PC-3 (cell line): ENCODE data around the gene SIRPB2. TPM values are rescaled to one million over a fixed set of nuclear protein-coding genes. Genes with fewer than 3 reads are reported as not detected.

Experiments used
- ATAC-seq: fragments of 200-7000 bp; cut with Tn5 transposase; 2 replicates; pipeline ENCODE4 v1.9.1; 2020; ENCODE audit warnings: mild to moderate bottlenecking, moderate library complexity
- BruUV-seq: library from RNA; stranded (reverse); fragments of 400-500 nt; replicated peaks from 2 replicates; lab custom pipeline; 2021; lab: Mats Ljungman, UMichigan
- CTCF ChIA-PET: fragments of 300-600 bp; sonication (Branson Sonifier 250); formaldehyde crosslinking; loops from one replicate; lab custom pipeline; 2022; ENCODE audit warnings: antibody characterized with exemption; lab: Charles Lee
- POLR2A ChIA-PET: fragments of 300-600 bp; sonication (Branson Sonifier 250); formaldehyde crosslinking; loops from one replicate; lab custom pipeline; 2022; ENCODE audit warnings: antibody characterized with exemption; ENCODE audit not compliant: unreplicated experiment; lab: Charles Lee
- DNase-seq: peaks from one replicate; pipeline ENCODE4 v3.0.0-alpha.2; 2015
- H2AFZ ChIP-seq: fragments of 300-600 bp; sonication (generic); 2 replicates; pipeline ENCODE4 v1.6.0; 2016; ENCODE audit warnings: antibody characterized with exemption, low read length
- H3F3A ChIP-seq: fragments of 300-600 bp; sonication (generic); one replicate; pipeline ENCODE4 v1.6.0; 2017; ENCODE audit warnings: antibody characterized with exemption, low read length, control low read depth, mild to moderate bottlenecking; ENCODE audit not compliant: unreplicated experiment
- H3K27ac ChIP-seq: fragments of 300-600 bp; sonication (generic); 2 replicates; pipeline ENCODE4 v1.5.1; 2016; ENCODE audit warnings: mild to moderate bottlenecking, low read length
- H3K27me3 ChIP-seq: fragments of 300-600 bp; sonication (generic); 2 replicates; pipeline ENCODE4 v1.6.1; 2016; ENCODE audit warnings: low read length, mixed read lengths
- H3K36me3 ChIP-seq: fragments of 300-600 bp; sonication (generic); 2 replicates; pipeline ENCODE4 v1.6.1; 2016; ENCODE audit warnings: low read depth, mixed run types, low read length, mixed read lengths
- H3K4me1 ChIP-seq: fragments of 300-600 bp; sonication (generic); 2 replicates; pipeline ENCODE4 v1.5.1; 2016; ENCODE audit warnings: low read length; ENCODE audit not compliant: insufficient read depth
- H3K4me2 ChIP-seq: fragments of 300-600 bp; sonication (generic); 2 replicates; pipeline ENCODE4 v1.6.0; 2016; ENCODE audit warnings: low read length
- H3K4me3 ChIP-seq: fragments of 300-600 bp; sonication (generic); 2 replicates; pipeline ENCODE4 v1.5.1; 2016; ENCODE audit warnings: mild to moderate bottlenecking, low read length, mixed read lengths
- H3K79me2 ChIP-seq: fragments of 300-600 bp; sonication (generic); 2 replicates; pipeline ENCODE4 v1.6.1; 2017; ENCODE audit warnings: low read length, mixed read lengths
- H3K9ac ChIP-seq: fragments of 300-600 bp; sonication (generic); 2 replicates; pipeline ENCODE4 v1.6.0; 2016; ENCODE audit warnings: mild to moderate bottlenecking, low read length
- H3K9me2 ChIP-seq: fragments of 300-600 bp; sonication (generic); replicated peaks from 2 replicates; pipeline ENCODE4 v1.6.1; 2016; ENCODE audit warnings: mixed run types, low read length, mixed read lengths
- H3K9me3 ChIP-seq: fragments of 300-600 bp; sonication (generic); 2 replicates; pipeline ENCODE4 v1.6.1; 2016; ENCODE audit warnings: low read length, mixed read lengths
- H4K20me1 ChIP-seq: fragments of 300-600 bp; sonication (generic); 2 replicates; pipeline ENCODE4 v1.6.1; 2016; ENCODE audit warnings: low read length, mixed read lengths
- CTCF ChIP-seq: fragments of 300-600 bp; sonication (generic); conservative IDR thresholded peaks from 2 replicates; pipeline ENCODE4 v1.5.1; 2017; ENCODE audit warnings: antibody characterized with exemption, low read depth, mild to moderate bottlenecking, low read length
- EZH2 ChIP-seq: fragments of 300-600 bp; sonication (generic); IDR thresholded peaks from one replicate; pipeline ENCODE4 v1.6.1; 2017; ENCODE audit warnings: antibody characterized with exemption, mild to moderate bottlenecking, low read length; ENCODE audit not compliant: unreplicated experiment
- EZH2phosphoT487 ChIP-seq: fragments of 300-600 bp; sonication (generic); IDR thresholded peaks from 2 replicates; pipeline ENCODE4 v1.6.1; 2018; ENCODE audit warnings: mild to moderate bottlenecking, antibody characterized with exemption, low read length, borderline replicate concordance
- intact Hi-C: fragments of 100-400 bp; cut with micrococcal nuclease; formaldehyde crosslinking; loops from 2 replicates; pipeline ENCODE4 v1.9.0; 2023
- total RNA-seq: library from RNA; depleted of rRNA; stranded (reverse); fragments of >200 nt; gene quantifications from 2 replicates; pipeline ENCODE4 v1.2.3, GENCODE V29; 2014

The SIRPB2 gene
- total RNA-seq, 1 experiment from 2014 or later: 2.1 TPM

- H3K79me2 ChIP-seq: no peaks in the 10 kb centered on the region
- H2AFZ ChIP-seq: 0 out of 2 replicates have a peak overlapping the region, but pooled peaks have one; percentile 40
- intact Hi-C loops: no loop called here
- no peaks in the 10 kb centered on the region for H3K9me3 ChIP-seq
- TF ChIP-seq CTCF (no peak), EZH2phosphoT487 (no peak), EZH2 (no peak)
- BruUV-seq: TSS peak; percentile 87
- CTCF ChIA-PET: interaction anchor here (2.7 kb wide), 1 partner anchor 26 kb away, joined by 17 read pairs; no protein-coding TSS in a partner anchor
- no peaks in the 10 kb centered on the region for H3K36me3 ChIP-seq
- no peaks in the 10 kb centered on the region for H3K27me3 ChIP-seq
- H3K4me2 ChIP-seq: peak overlapping the region; percentile 68
- peaks cover 44% of the 10 kb centered on the region for H3K4me1 ChIP-seq
- peak overlapping the region; percentile 85 for H3K27ac ChIP-seq
- DNase-seq: peak; percentile 74
- ATAC-seq: peak; percentile 21
- peak overlapping the region; percentile 24 for H3K4me3 ChIP-seq
- H4K20me1 ChIP-seq: no peaks in the 10 kb centered on the region
- no peaks in the 10 kb centered on the region for H3F3A ChIP-seq
- POLR2A ChIA-PET: no interaction called here
- H3K9me2 ChIP-seq: no peaks in the 10 kb centered on the region
- peak overlapping the region; percentile 41; the same call in 1 of the 2 replicates for H3K9ac ChIP-seq
Observed at GRCh38 chr20:1477896-1478490, 13.2 kb downstream of the SIRPB2 start.

- Histone ChIP-seq H3K4me2 (no peak overlapping the region), H3K79me2 (no peaks in the 10 kb centered on the region), H3F3A (no peaks in the 10 kb centered on the region), H3K4me3 (no peak overlapping the region), H3K9me3 (no peaks in the 10 kb centered on the region), H3K4me1 (peaks cover 60% of the 10 kb centered on the region), H3K36me3 (no peaks in the 10 kb centered on the region), H3K9me2 (no peaks in the 10 kb centered on the region), H4K20me1 (no peaks in the 10 kb centered on the region), H3K27me3 (no peaks in the 10 kb centered on the region), H3K27ac (peak overlapping the region; percentile 8; the same call in 1 of the 2 replicates), H3K9ac (no peak overlapping the region), H2AFZ (no peak overlapping the region)
- TF ChIP-seq EZH2phosphoT487 (no peak), CTCF (peak; percentile 82), EZH2 (no peak)
- ATAC-seq (peak; percentile 43), DNase-seq (peak; percentile 90)
- ChIA-PET CTCF (interaction anchor here (3.4 kb wide), 1 partner anchor 29 kb away, joined by 29 read pairs; no protein-coding TSS in a partner anchor), POLR2A (interaction anchor here (0.6 kb wide), 1 partner anchor 147 kb away, joined by 3 read pairs; no protein-coding TSS in a partner anchor)
- no TSS peak for BruUV-seq
- intact Hi-C loops: loop anchor here (1.0 kb wide), 1 partner anchor 28 kb away; no protein-coding TSS in a partner anchor
Observed at GRCh38 chr20:1474817-1475603, 16.2 kb downstream of the SIRPB2 start.
